IPS-18c (cell line): Measurements from ENCODE around the gene KCNE2.
"Not testable (repeated sequence)": the region's sequence is repeated elsewhere in the genome, so short reads cannot be mapped to it uniquely, and the experiment has no call there.

Experiments used
- H3K4me3 ChIP-seq: 2 replicates; pipeline ENCODE4 v1.7.0; 2013; ENCODE audit warnings: low read depth, mild to moderate bottlenecking, low read length, moderate library complexity; ENCODE audit not compliant: insufficient read depth
- H3K9me3 ChIP-seq: one replicate; pipeline ENCODE4 v1.6.1; 2013; ENCODE audit warnings: mild to moderate bottlenecking, low read length, moderate library complexity; ENCODE audit not compliant: control insufficient read depth, insufficient read depth

The KCNE2 gene

GRCh38 chr21:34374940-34375618 is 11.3 kb downstream of the KCNE2 start, which contains the start of gene SMIM11:
TSS of gene SMIM11 (plus strand) at chr21:34375507. CDS start at chr21:34379505, 3,998 bp downstream.
- not testable (repeated sequence) for H3K9me3 ChIP-seq, H3K4me3 ChIP-seq

GRCh38 chr21:34375619-34375972 is 11.8 kb downstream of the KCNE2 start:
- not testable (repeated sequence) for H3K9me3 ChIP-seq

GRCh38 chr21:34383138-34383537 is 19.3 kb downstream of the KCNE2 start:
- not testable (repeated sequence) for H3K4me3 ChIP-seq

More at GRCh38 chr21:34375619-34375972, 11.8 kb downstream of the KCNE2 start:
- H3K4me3 ChIP-seq = not testable (repeated sequence)

GRCh38 chr21:34383724-34384415 is 20.1 kb downstream of the KCNE2 start:
- H3K4me3 ChIP-seq, H3K9me3 ChIP-seq: not testable (repeated sequence)

More at GRCh38 chr21:34383138-34383537, 19.3 kb downstream of the KCNE2 start:
- H3K9me3 ChIP-seq = not testable (repeated sequence)

- not testable (repeated sequence) for H3K4me3 ChIP-seq, H3K9me3 ChIP-seq
Observed at GRCh38 chr21:34400522-34400921, 36.7 kb downstream of the KCNE2 start.

GRCh38 chr21:34404742-34405141 is 40.9 kb downstream of the KCNE2 start:
- not testable (repeated sequence) for H3K4me3 ChIP-seq, H3K9me3 ChIP-seq

GRCh38 chr21:34405686-34406085 is 41.9 kb downstream of the KCNE2 start:
- H3K4me3 ChIP-seq, H3K9me3 ChIP-seq: not testable (repeated sequence)

- not testable (repeated sequence) for H3K4me3 ChIP-seq, H3K9me3 ChIP-seq
Observed at GRCh38 chr21:34406102-34406501, 42.3 kb downstream of the KCNE2 start.

- not testable (repeated sequence) for H3K9me3 ChIP-seq, H3K4me3 ChIP-seq
Observed at GRCh38 chr21:34406676-34407075, 42.9 kb downstream of the KCNE2 start.

- H3K9me3 ChIP-seq, H3K4me3 ChIP-seq: not testable (repeated sequence)
Observed at GRCh38 chr21:34407294-34407693, 43.5 kb downstream of the KCNE2 start.

- not testable (repeated sequence) for H3K9me3 ChIP-seq, H3K4me3 ChIP-seq
Observed at GRCh38 chr21:34417448-34418077, 53.8 kb downstream of the KCNE2 start.
